GM18909 (cell line): ENCODE results near the gene TBC1D4.

Experiments
- ATAC-seq: cut with Tn5 transposase; IDR thresholded peaks from one replicate; pipeline ENCODE4 v1.9.1; 2021; ENCODE audit warnings: mild to moderate bottlenecking; ENCODE audit not compliant: unreplicated experiment, poor library complexity

Gene TBC1D4

GRCh38 chr13:75486146-75487062 lies 4.4 kb upstream of the TBC1D4 start:
- no peak for ATAC-seq

GRCh38 chr13:75485286-75486062 lies 3.5 kb upstream of the TBC1D4 start:
- ATAC-seq, result no peak

GRCh38 chr13:75482820-75483079 lies 781 bp upstream of the TBC1D4 start:
- ATAC-seq, result no peak

- peak; percentile 28 for ATAC-seq
Measured at GRCh38 chr13:75481176-75482069, 546 bp downstream of the TBC1D4 start.

- ATAC-seq, result peak; percentile 14
Measured at GRCh38 chr13:75480671-75481175, 1.2 kb downstream of the TBC1D4 start.

GRCh38 chr13:75479102-75479740 lies 2.7 kb downstream of the TBC1D4 start:
- no peak for ATAC-seq

GRCh38 chr13:75478659-75479058 lies 3.3 kb downstream of the TBC1D4 start:
- ATAC-seq, result no peak

- no peak for ATAC-seq
Measured at GRCh38 chr13:75474956-75475355, 7.0 kb downstream of the TBC1D4 start.

GRCh38 chr13:75473468-75473867 lies 8.5 kb downstream of the TBC1D4 start:
- ATAC-seq, result no peak

- no peak for ATAC-seq
Measured at GRCh38 chr13:75470676-75471075, 11.3 kb downstream of the TBC1D4 start.

- no peak for ATAC-seq
Measured at GRCh38 chr13:75469047-75469446, 12.9 kb downstream of the TBC1D4 start.

GRCh38 chr13:75468602-75469001 lies 13.4 kb downstream of the TBC1D4 start:
- ATAC-seq, result no peak

GRCh38 chr13:75468098-75468497 lies 13.9 kb downstream of the TBC1D4 start:
- no peak for ATAC-seq

GRCh38 chr13:75467040-75467728 lies 14.8 kb downstream of the TBC1D4 start:
- ATAC-seq, result no peak

- ATAC-seq, result no peak
Measured at GRCh38 chr13:75465236-75465635, 16.7 kb downstream of the TBC1D4 start.

- no peak for ATAC-seq
Measured at GRCh38 chr13:75461314-75461713, 20.7 kb downstream of the TBC1D4 start.

GRCh38 chr13:75460644-75461043 lies 21.3 kb downstream of the TBC1D4 start:
- no peak for ATAC-seq

GRCh38 chr13:75458696-75459422 lies 23.1 kb downstream of the TBC1D4 start:
- ATAC-seq, result peak; percentile 100

- no peak for ATAC-seq
Measured at GRCh38 chr13:75455962-75456361, 26.0 kb downstream of the TBC1D4 start.
